A549 (cell line): ENCODE results near the gene TIGD3.

Experiments
- CEBPB ChIP-seq, 2 experiments: fragments of >200 bp in 1 of 2; sonication (Bioruptor Twin) in 1 of 2; formaldehyde crosslinking in 1 of 2; IDR thresholded peaks; 2 replicates each; pipeline ENCODE4 v1.6.1; 2012 to 2016
- CHD2 ChIP-seq: fragments of 150-350 bp; IDR thresholded peaks from 2 replicates; pipeline ENCODE4 v1.6.1; 2014; ENCODE audit warnings: low read length; ENCODE audit not compliant: partially characterized antibody
- MAX ChIP-seq: IDR thresholded peaks from 2 replicates; pipeline ENCODE4 v1.6.1; 2012
- POLR2A ChIP-seq: IDR thresholded peaks from 2 replicates; pipeline ENCODE4 v1.6.1; 2012; ENCODE audit warnings: mild to moderate bottlenecking, low read length
- RAD21 ChIP-seq, 2 experiments: fragments of >200 bp in 1 of 2; sonication (Bioruptor Twin) in 1 of 2; formaldehyde crosslinking in 1 of 2; IDR thresholded peaks in 1 of 2; conservative IDR thresholded peaks in 1 of 2; 2 replicates in 1 of 2; 3 replicates in 1 of 2; pipeline ENCODE4 v1.6.1; 2012 to 2018; ENCODE audit warnings: inconsistent platforms in 1 of 2
- REST ChIP-seq: fragments of 200-600 bp; sonication (generic); IDR thresholded peaks from 2 replicates; pipeline ENCODE4 v1.6.1; 2016; ENCODE audit warnings: antibody characterized with exemption, mild to moderate bottlenecking, moderate library complexity
- RFX5 ChIP-seq: fragments of 450-650 bp; IDR thresholded peaks from 2 replicates; pipeline ENCODE4 v1.7.1; 2014; ENCODE audit warnings: antibody characterized with exemption, mild to moderate bottlenecking, moderate library complexity
- TP53 ChIP-seq: fragments of 250-450 bp; sonication (Bioruptor Pico); IDR thresholded peaks from 2 replicates; pipeline ENCODE4 v1.5.0; 2021; ENCODE audit warnings: mild to moderate bottlenecking, moderate library complexity
- TF ChIP-seq, protein P1 (sequence below): fragments of >200 bp; sonication (Bioruptor Twin); formaldehyde crosslinking; IDR thresholded peaks from 3 replicates; pipeline ENCODE4 v1.5.1; 2016

GRCh38 chr11:65384301-65384889 is 29.8 kb downstream of the TIGD3 start:
- TF ChIP-seq RAD21 (conservative IDR thresholded peaks at IDR 0.05 in 1 of 2, IDR thresholded peaks at IDR 0.05 in 1 of 2) (no peak), CEBPB (IDR thresholded peaks at IDR 0.05) (no peak), REST (no peak), CHD2 (no peak), TP53 (CRISPR knock-in tag) (no peak), RFX5 (no peak), MAX (no peak), POLR2A (no peak)
- TF ChIP-seq, protein P1, sequence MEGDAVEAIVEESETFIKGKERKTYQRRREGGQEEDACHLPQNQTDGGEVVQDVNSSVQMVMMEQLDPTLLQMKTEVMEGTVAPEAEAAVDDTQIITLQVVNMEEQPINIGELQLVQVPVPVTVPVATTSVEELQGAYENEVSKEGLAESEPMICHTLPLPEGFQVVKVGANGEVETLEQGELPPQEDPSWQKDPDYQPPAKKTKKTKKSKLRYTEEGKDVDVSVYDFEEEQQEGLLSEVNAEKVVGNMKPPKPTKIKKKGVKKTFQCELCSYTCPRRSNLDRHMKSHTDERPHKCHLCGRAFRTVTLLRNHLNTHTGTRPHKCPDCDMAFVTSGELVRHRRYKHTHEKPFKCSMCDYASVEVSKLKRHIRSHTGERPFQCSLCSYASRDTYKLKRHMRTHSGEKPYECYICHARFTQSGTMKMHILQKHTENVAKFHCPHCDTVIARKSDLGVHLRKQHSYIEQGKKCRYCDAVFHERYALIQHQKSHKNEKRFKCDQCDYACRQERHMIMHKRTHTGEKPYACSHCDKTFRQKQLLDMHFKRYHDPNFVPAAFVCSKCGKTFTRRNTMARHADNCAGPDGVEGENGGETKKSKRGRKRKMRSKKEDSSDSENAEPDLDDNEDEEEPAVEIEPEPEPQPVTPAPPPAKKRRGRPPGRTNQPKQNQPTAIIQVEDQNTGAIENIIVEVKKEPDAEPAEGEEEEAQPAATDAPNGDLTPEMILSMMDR: no peak
